GM18526 (cell line): ENCODE measurements around the gene ATP6V1B1.

ENCODE experiments used
- POLR2A ChIP-seq: IDR thresholded peaks from 3 replicates; pipeline ENCODE4 v1.6.1; 2011; ENCODE audit not compliant: insufficient read length; ENCODE audit errors: extremely low read depth

ATP6V1B1 gene

DNA sequence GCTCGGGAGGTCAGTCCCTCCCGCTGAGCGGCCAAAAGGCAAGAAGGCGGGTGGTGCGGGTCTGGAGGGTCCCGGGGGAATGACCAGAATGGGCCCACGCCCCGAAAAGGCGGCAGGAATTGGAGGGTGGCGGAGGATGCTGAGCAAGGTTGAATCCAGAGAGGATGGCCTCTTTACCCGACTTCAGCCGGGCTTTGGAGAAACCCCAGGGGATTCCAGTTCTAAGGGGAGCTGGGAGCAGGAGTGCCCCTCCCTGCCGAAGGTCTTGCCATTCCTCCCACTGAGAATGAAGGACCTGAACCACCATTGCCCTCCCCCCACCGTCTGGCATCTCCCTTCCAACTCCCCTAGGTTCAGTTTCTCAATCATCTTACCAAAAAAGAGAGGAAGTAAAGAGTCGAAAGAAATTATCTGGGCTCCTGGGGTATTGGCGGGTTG, 38.9 kb upstream of the ATP6V1B1 start:
- no peak for TF ChIP-seq POLR2A

DNA sequence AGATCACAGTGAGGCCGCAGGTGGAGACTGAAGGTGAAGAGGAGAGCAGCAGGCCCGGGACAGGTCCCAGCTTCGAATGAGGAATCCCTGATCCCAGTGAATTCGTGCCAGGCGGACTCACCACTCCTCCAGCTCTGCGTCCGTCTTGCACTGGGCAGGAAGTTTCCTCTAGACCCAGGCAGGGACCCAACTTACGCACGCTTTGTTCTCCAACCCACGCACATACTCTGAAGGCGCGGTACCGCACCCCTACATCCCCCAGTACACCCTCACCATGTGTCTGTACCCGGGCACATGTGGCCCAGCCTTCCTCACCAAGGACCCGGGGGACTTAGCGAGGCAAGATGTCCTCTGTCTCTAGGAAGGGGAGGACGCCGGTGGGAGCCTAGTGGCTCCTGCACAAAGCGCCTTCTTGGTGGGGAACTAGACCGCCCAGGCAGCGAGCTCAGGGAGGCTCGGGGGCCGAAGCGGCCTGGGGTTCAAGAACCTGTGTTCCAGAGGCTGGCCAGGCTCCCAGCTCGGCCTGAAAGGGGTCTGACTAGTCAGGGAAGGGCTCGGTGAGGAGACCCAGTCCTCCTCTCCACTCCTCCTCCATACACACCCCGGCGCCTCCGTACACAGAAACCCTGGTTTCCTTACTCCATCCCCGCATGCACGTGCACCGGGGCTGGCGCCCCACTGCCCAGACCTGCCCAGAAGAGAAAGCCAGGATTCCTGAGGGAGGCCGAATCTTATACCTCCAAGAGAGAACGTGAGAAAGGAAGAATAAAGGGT, 38.3 kb upstream of the ATP6V1B1 start:
- TF ChIP-seq POLR2A: no peak

DNA sequence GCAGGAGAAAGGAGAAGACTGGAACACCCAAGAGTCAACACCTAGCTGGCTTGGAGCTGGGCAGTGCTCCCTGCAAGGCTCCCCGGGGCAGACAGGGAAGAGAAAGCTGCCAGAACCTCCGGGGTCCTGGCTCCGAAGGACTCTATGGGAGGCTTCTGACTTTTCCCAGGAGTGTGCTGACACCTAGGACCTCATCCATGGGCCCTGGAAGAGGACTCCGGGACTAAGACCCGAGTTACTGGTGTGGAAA, 37.8 kb upstream of the ATP6V1B1 start:
- TF ChIP-seq POLR2A: no peak

DNA sequence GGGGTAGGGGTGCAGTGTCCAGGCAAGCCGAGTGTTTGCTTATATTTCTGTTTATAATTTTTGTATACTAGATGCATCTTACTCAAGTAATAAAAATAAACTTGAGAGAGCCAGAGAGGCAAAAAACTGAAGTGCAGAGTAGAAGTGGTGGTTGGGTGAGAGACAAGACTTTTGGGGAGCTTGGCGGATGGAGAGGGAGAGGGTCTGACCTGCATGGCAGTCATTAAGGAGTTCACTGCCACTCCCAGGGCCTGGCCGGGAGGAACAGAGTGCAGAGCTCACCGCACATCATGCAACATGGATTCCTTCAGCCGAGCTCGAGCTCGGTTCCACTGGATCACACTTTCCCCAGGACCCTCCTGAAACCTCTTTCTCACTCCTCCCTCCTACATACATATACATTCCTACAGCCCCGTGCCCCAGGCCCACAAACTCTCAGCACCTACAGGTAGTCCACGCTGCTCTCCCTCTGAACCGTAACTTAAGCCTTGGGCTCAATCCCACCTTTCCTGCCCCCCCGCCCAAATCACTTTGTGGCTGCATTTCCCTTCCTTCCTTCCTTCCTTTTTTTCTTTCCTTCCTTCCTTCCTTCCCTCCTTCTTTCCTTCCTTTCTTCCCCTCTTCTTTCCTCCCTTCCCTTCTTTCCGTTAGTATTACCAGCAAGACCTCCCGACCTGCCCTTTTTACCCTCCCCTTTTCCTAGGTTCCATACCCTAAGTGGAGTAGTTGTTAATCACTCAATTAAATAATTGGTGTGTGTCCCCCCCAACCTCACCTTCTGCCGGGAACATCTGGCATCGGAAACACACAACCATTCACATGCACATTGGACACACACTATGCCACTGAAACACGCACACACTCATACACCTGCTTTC, 37.1 kb upstream of the ATP6V1B1 start:
- no peak for TF ChIP-seq POLR2A

DNA sequence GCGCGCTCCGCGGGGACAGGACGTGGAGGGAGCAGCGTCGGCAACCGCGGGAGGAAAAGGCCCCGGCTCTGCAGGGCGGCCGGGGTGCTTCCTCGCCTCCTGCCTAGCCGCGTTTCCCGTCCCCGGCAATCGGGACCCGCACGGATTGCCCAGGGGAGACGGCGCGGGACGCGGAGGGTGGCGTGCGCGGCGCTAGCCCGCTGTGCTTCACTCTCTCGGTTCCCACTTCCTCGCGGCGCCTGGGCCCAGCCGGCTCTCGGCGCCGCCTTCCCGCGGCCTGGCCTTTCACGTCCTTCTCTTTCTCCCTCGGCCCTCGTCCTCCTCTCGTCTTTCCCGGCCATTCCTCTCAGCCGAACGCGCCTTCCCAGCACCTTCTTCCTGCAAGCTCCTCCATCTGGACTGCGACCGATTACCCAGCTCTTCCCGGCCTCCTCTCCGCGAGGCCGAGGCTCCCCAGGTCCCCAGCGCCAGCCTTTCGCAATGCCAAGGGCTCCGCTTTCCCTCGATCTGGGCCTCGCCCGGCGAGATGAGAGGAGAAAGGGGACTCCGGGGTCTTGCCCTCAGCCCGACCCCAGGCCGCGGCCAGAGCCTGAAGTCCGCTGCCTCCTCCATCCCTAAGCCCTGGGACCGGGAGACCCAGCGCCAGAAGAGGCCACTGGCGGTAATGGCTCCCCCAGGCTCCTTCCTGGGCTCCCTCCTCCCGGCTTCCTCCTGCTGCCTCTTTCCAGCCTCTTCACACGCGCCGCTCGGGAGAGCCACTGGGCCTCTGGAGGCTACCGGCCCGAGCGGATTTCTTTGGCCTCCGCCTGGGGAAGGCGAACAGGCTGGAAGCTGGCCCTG, 34.3 kb upstream of the ATP6V1B1 start:
- TF ChIP-seq POLR2A: no peak

DNA sequence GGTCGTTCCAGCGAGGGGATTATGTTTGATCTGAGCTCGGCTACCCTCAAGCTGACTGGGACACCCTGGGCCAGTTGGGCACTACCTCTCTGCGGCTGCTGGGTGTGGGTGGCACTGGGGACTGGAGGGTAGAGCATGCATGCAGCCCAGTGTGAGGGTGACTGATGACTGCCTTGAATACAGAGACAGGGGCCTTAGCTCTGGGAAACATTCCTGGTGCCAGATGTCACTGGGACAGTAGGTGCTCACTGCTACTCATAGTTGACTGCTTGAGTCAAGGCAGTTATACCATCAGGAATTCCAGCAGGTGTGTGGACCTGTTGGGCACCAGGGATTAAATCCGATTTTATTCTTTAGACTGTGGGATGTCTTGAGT, 33.6 kb upstream of the ATP6V1B1 start:
- TF ChIP-seq POLR2A: no peak

DNA sequence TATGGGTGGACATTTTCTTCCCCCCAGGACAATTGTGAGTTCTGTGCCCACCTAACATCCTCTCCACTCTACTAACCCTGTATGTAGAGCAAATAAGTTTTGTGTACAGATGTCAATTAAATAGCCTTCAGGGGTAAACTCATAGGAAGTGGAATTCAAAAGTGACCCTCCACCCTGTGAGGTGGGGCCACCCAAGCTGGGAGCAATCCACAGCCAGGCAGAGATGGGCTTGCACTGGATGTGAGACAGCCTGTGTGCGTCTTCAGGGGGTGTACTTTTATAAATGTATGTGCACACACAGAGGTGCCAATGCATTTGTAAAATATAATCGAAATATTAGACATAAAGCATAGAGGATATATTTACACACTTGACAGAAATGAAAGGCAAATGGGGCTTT, 33.1 kb upstream of the ATP6V1B1 start:
- no peak for TF ChIP-seq POLR2A

DNA sequence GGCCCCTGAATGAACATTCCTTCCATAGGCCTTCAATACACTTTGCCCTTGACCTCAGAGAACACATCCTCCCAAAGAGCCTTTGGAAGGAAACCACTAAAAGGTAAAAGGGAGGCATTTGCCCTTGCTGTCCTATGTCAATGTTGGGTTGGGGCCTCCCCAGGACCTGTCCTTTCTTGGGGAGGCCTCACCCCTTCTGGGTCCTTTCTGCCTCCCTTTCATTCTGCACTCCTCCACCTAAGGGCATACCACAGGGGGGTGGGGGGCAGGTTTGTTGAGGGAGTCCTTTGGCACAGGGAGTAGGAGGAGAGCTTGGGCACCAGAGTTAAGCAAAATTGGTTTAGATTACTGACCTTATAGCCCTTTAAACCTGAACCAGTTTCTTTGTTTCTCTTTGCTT, 32.5 kb upstream of the ATP6V1B1 start:
- no peak for TF ChIP-seq POLR2A

DNA sequence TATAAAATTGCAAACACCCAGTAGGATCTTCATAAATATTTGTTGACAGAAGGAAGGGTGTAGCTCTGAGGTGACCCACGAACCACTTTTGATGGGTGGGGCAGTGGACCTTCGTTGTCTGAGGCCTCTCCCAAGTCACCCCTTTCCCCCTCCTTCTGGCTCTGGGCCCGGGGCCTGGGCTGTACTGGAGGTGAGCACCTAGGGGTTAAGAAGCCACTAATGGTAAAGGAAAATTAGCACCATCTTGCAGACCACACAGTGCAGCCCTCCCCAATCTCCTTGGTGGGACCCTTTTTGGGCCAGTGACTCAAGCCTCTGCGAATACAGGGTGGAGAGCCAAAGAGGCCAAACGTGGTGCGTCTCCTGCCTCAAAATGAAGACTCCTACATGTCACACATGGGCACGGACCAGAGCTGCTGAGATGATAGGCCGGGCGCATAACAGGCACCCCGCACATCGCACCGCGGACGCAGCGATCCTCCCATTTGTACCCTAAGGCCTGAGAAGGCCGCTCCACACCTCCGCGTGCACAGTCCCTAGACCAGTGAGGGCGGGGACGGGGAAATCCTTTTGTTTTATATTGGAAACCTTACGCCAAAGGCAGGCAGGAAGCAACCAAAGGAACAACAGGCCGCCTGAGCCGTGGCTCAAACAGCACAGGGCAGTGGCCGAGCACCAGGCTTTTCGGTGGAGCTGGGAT, 31.9 kb upstream of the ATP6V1B1 start:
- no peak for TF ChIP-seq POLR2A

DNA sequence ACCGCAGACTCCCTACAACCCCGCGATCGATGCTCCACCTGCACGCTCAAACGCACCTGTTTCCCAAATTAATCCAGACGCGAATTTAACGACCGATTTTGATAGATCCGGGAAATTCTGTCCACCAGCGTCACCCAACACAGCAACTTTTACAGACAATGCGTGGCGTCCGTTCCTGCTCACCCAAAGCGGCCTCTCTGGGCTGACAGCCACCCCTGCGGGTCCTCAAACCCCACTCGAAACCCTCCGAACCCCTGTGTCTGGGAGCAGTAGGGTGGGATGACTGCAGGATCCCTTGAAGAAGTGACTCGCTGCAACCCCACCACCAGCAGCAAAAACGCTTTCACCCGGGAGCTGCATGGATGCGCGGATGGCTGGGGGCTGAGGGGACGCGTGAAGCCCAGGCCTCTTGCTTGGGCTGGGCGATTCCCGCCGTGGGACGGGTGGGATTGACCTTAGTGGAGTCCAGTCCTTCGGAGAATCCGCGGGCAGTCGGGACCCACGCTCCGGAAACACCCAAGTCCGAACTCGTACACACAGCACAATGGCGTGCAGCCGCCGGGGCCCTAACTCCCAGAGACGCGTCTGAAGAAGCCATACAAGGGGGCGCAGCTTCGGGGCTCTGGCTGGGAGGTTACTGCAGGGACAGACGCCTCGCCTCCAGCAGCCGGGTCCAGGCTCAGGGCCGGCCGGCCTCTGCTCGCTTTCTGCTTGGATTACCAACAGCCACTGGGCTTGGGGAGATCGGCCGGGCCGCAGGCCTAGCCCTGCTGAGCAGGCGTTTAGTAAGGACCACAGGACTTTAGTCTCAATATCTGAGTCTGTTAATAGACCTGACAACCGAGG, 31.1 kb upstream of the ATP6V1B1 start:
- no peak for TF ChIP-seq POLR2A

DNA sequence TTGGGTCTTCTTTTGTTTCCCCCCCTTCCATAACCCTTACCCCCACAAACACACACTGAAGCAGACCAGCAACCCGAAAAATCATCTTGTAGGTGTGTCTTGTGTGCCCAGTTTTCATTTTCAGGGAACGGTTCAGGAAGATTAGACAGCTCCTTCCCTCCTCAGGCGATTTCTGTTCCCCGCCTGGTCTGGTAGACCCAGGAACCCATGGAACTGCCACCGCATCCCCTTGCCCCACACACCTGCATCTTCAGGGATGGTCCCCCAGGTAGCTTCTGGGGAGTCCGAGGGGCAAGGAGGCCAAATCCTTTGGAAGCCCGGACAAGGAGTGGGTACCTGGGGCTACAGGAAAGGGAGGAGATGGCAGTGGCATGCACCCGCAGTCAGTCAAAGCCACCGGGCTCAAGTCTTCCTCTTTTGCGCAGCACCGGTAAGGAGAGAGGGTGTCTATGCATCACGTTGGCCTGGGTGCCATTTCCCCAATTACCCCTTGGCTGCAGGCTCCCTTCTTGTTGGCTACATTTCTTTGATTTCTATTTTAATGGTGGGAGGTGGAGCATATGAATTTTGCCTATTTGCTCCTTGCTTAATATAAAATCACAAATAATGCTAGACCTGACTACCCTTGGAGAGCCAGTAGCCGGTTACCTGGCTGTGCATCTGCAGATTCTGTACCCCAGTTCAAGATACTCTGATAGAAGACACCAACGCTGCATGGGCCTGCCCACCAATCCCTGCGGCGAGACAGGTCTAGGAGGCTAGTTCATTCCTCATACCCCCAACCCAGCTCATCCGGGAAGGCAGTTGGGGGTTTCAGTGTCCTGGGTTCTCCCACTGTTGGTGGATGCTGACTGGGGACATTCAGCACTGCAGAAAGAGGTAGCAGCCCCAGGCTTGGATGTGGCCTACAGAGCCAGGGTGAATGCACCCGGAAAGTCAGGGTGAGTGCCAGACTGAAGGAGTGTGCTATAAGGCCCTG, 30.0 kb upstream of the ATP6V1B1 start:
- TF ChIP-seq POLR2A: no peak

DNA sequence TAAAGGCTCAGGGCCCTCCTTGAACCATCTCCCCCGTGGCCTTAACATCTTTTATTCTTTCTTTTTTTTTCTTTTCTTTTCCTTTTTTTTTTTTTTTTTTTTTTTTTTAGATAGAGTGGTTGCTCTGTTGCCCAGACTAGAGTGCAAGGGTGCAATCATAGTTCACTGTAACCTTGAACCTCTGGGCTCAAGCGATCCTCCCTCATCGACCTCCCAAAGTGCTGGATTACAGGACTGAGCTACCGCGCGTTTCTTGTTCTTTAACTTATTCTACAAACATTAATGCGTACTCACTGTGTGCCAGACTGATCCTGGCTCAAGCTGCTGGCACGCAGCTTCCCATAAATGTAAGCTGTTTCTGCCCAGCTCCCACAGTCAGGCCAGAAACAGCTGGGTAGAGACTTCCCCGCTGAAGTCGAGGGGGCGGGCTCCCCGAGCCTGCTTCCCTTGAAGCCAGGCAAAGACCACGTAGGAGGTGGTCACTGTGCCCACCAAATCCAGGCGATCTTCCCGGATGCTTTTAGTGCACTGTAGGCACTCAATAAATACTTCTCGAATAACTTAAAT, 29.2 kb upstream of the ATP6V1B1 start:
- no peak for TF ChIP-seq POLR2A

DNA sequence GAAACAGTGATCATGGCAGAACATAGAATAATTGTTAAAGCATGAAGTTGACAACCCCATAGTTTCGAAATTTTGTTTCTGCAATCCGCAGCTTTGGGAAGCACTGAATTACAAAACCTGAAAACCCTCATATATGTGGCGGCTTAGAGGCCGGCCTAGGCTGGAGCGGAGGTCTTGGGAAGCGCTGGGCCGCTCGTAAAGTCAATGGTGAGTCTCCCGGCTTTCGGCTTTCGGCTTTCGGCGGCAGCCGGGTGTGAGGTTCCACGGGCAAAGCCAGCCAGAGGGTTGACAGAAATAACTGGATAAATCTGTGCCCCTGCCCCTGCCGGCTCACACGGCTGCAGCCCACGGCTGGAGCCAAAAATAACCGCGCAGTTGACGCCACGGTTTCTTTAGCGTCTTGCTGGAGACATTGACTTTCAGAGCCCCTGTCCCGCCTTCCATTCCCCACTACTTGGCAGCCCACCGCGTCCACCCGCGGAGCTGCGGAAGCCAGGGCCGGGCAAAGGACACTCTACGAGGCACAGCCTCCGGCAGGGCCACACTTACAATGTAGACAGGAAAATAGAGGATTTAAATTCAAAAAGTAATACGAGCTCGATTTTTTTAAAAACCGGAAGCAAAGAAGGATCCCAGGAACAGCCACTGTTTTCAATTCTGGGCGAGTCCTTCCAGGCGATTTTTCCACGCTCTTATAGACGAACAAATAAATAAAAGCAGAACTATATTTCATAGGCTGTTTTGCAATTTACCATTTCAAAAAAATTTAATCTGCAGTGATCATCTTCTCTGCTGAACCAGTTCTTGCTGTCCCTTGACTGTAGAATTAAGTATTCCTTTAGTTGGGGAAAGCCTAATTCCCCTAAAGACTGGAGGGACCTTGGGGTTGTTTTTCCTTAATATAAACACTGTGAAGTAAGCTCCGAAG, 28.3 kb upstream of the ATP6V1B1 start:
- TF ChIP-seq POLR2A: no peak
